Kidney (tissue), 14 donors: ENCODE results near the gene NR2F2. TPM values are rescaled to one million over a fixed set of nuclear protein-coding genes. Genes with fewer than 3 reads are reported as not detected.

Experiments
- DNase-seq, 5 donors: peaks; one replicate each; pipeline ENCODE4 v3.0.0-alpha.2; 2013 to 2020
- FAIRE-seq: peaks from 2 replicates; lab custom pipeline; 2012; peaks lifted over from hg19 to GRCh38; lab: Jason Lieb, UNC
- H3K27ac ChIP-seq, 2 donors: one replicate each; pipeline ENCODE4 v1.7.0; 2013; ENCODE audit warnings: low read depth in 2 of 2, low read length in 2 of 2, inconsistent platforms in 1 of 2
- H3K27me3 ChIP-seq: one replicate; pipeline ENCODE4 v1.7.1; 2013; ENCODE audit warnings: low read length, inconsistent platforms; ENCODE audit not compliant: control insufficient read depth, insufficient read depth
- H3K36me3 ChIP-seq, 3 donors: one replicate each; pipeline versions ENCODE4 v1.7.0 to v1.7.1; 2013; ENCODE audit warnings: low read length in 3 of 3, control low read depth in 1 of 3, inconsistent platforms in 1 of 3; ENCODE audit not compliant: insufficient read depth in 3 of 3, control insufficient read depth in 2 of 3
- H3K4me1 ChIP-seq, 3 donors: one replicate each; pipeline versions ENCODE4 v1.7.0 to v1.7.1; 2013; ENCODE audit warnings: low read length in 3 of 3, inconsistent platforms in 1 of 3, low read depth in 1 of 3; ENCODE audit not compliant: control insufficient read depth in 2 of 3, insufficient read depth in 2 of 3
- H3K4me3 ChIP-seq, 3 donors: one replicate each; pipeline versions ENCODE4 v1.7.0 to v1.8.1; 2013; ENCODE audit warnings: low read length in 3 of 3, control low read depth in 1 of 3, inconsistent platforms in 1 of 3
- H3K9ac ChIP-seq, 3 donors: one replicate each; pipeline versions ENCODE4 v1.7.0 to v1.7.1; 2013; ENCODE audit warnings: low read length in 3 of 3, control low read depth in 1 of 3, inconsistent platforms in 1 of 3
- H3K9me3 ChIP-seq, 3 donors: one replicate each; pipeline versions ENCODE4 v1.7.0 to v1.7.1; 2013; ENCODE audit warnings: low read length in 3 of 3, control low read depth in 1 of 3, inconsistent platforms in 1 of 3; ENCODE audit not compliant: control insufficient read depth in 2 of 3, insufficient read depth in 1 of 3
- CTCF ChIP-seq: IDR thresholded peaks from 3 replicates; pipeline ENCODE4 v1.5.1; 2012; ENCODE audit warnings: mild to moderate bottlenecking, moderate library complexity, borderline replicate concordance; ENCODE audit not compliant: insufficient read depth; ENCODE audit errors: extremely low read depth
- intact Hi-C: fragments of 100-400 bp; cut with DNase I; formaldehyde crosslinking; loops from one replicate; pipeline ENCODE4 v1.11.1; 2022
- polyA plus RNA-seq: library from polyadenylated mRNA; stranded (reverse); fragments of 350-450 nt; fragmentation: Illumina TruSeq; extraction: RNeasy Lipid Tissue Mini Kit (QIAGEN cat#74804); gene quantifications from one replicate; pipeline ENCODE4 v1.2.3, GENCODE V29; 2014; ENCODE audit warnings: low read depth, low replicate concordance; ENCODE audit not compliant: insufficient read depth
- total RNA-seq: library from RNA; stranded (reverse); fragmentation: NEBNext Ultra II Directional; extraction: Animal tissue kit (Norgen Biotek cat#: 25700); gene quantifications from one replicate; pipeline ENCODE4 v1.2.1, GENCODE V29; 2021
- donor health status: control.
- donor health status: control.
- donor health status: control.
- donor health status: control.
- donor health status: control.
- donor health status: DM: yes; HTN: yes; CAD: no.
- donor health status: Normal renal cell carcinoma (clear cell type).

Gene NR2F2
- total and polyA plus RNA-seq, 2 donors from 2014 or later = 42.5 to 191 TPM

- Histone ChIP-seq H3K9me3 (no peaks in the 10 kb centered on the region), H3K4me3 (peak overlapping the region; percentile 75 to 98 (median 97)), H3K36me3 (peaks cover 9 to 19% (median 9%) of the 10 kb centered on the region in 3 donors), H3K9ac (peak overlapping the region; percentile 44 to 98 (median 96)), H3K4me1 (peaks cover 0 to 11% (median 0%) of the 10 kb centered on the region in 3 donors), H3K27me3 (no peaks in the 10 kb centered on the region), H3K27ac (peak overlapping the region; percentile 93 to 96)
- intact Hi-C loops = loop anchor here (10.0 kb wide), 2 partner anchors 565 to 1045 kb away; no protein-coding TSS in a partner anchor
- TF ChIP-seq CTCF = no peak
- FAIRE-seq (no peak), DNase-seq (peak in 1 of 5 donors; percentile 86)
Measured at GRCh38 chr15:96330064-96330449, 443 bp upstream of the NR2F2 start.

DNA sequence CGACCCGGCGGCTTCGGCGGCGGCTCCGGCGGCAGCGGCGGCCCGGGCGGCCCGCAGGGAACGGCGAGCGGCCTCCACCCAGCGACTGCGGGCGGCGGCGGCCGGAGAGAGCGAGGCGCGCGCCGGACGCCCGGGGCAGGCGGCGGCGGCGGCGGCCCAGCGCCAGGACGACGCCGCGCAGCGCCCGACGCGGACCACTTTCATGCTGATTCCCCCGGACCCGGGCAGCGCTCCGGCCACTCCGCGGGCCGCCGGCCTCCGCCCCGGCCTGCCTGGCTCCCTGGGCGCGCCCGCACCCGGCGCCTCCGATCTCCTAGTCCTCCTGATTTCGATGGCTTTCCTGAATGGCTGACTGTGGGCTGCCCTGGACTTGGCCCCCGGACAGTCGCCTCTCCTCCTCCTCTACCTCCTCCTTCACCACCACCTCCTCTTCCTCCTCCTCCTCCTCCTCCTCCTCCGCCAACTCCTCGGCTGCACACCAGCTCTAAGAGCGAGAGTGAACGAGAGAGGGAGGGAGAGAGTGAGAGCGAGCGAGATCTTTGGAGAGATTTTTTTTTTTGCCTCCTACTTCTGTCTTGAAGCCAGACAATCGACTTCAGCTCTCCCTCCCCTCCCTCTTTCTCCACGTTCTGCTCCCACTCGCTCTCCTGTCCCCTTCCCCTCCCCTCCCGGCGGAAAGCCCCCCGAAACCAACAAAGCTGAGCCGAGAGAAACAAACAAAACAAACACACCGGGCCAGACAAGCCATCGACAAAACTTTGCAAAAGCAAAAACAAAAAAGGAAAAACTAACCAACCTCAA lies 844 bp downstream of the NR2F2 start:
- Histone ChIP-seq H3K36me3 (peaks cover 9 to 32% (median 22%) of the 10 kb centered on the region in 3 donors), H3K27me3 (no peaks in the 10 kb centered on the region), H3K9ac (peak overlapping the region; percentile 89 to 96 (median 95)), H3K9me3 (no peaks in the 10 kb centered on the region), H3K27ac (peak overlapping the region; percentile 91 to 99), H3K4me3 (peak overlapping the region; percentile 88 to 100 (median 96)), H3K4me1 (peaks cover 0 to 11% (median 0%) of the 10 kb centered on the region in 3 donors)
- FAIRE-seq (no peak), DNase-seq (peak; percentile 37 to 73 (median 47))
- TF ChIP-seq CTCF = no peak
- intact Hi-C loops = loop anchor here (10.0 kb wide), 2 partner anchors 563 to 1047 kb away; no protein-coding TSS in a partner anchor

- Histone ChIP-seq H3K36me3 (peaks cover 9 to 39% (median 24%) of the 10 kb centered on the region in 3 donors), H3K9me3 (no peaks in the 10 kb centered on the region), H3K27ac (peak overlapping the region; percentile 91 to 97), H3K4me3 (peak overlapping the region; percentile 96 to 100 (median 100)), H3K9ac (peak overlapping the region; percentile 98 to 100 (median 100)), H3K27me3 (no peaks in the 10 kb centered on the region), H3K4me1 (peaks cover 0 to 12% (median 0%) of the 10 kb centered on the region in 3 donors)
- DNase-seq (peak in 4 of 5 donors; percentile 46 to 80 (median 59)), FAIRE-seq (no peak)
- intact Hi-C loops = loop anchor here (10.0 kb wide), 2 partner anchors 563 to 1047 kb away; no protein-coding TSS in a partner anchor
- no peak for TF ChIP-seq CTCF
Measured at GRCh38 chr15:96331945-96332636, 1.6 kb downstream of the NR2F2 start.
